Parathyroid adenoma (tissue), 2 donors: ENCODE results near the gene COMMD4.
"Not testable (repeated sequence)": the region's sequence is repeated elsewhere in the genome, so short reads cannot be mapped to it uniquely, and the experiment has no call there.

Source experiments
- H2AFZ ChIP-seq: fragments of 300-600 bp; sonication (generic); one replicate; pipeline ENCODE4 v1.7.0; 2017; ENCODE audit warnings: antibody characterized with exemption, mild to moderate bottlenecking
- H3K27ac ChIP-seq: fragments of 300-600 bp; sonication (generic); one replicate; pipeline ENCODE4 v1.7.0; 2017
- H3K27me3 ChIP-seq: fragments of 300-600 bp; sonication (generic); one replicate; pipeline ENCODE4 v1.7.0; 2017; ENCODE audit warnings: low read length; ENCODE audit not compliant: control insufficient read depth, insufficient read depth
- H3K36me3 ChIP-seq: fragments of 300-600 bp; sonication (generic); one replicate; pipeline ENCODE4 v1.7.0; 2017; ENCODE audit warnings: low read length; ENCODE audit not compliant: control insufficient read depth, insufficient read depth
- H3K4me1 ChIP-seq: fragments of 300-600 bp; sonication (generic); one replicate; pipeline ENCODE4 v1.7.0; 2017; ENCODE audit warnings: control low read depth
- H3K4me2 ChIP-seq: fragments of 300-600 bp; sonication (generic); one replicate; pipeline ENCODE4 v1.7.0; 2017; ENCODE audit warnings: low read length
- H3K4me3 ChIP-seq: fragments of 300-600 bp; sonication (generic); one replicate; pipeline ENCODE4 v1.7.0; 2017; ENCODE audit warnings: low read depth, low read length
- H3K79me2 ChIP-seq: fragments of 300-600 bp; sonication (generic); one replicate; pipeline ENCODE4 v1.7.0; 2017; ENCODE audit warnings: control low read depth
- H3K9ac ChIP-seq: fragments of 300-600 bp; sonication (generic); one replicate; pipeline ENCODE4 v1.7.0; 2017; ENCODE audit warnings: mild to moderate bottlenecking
- H3K9me3 ChIP-seq: fragments of 300-600 bp; sonication (generic); one replicate; pipeline ENCODE4 v1.7.0; 2017; ENCODE audit warnings: low read length; ENCODE audit not compliant: control insufficient read depth
- CTCF ChIP-seq: fragments of 300-600 bp; sonication (generic); IDR thresholded peaks from one replicate; pipeline ENCODE4 v1.7.0; 2017; ENCODE audit warnings: antibody characterized with exemption, mild to moderate bottlenecking
- donor health status: primary hyperparathyroidism.

Gene COMMD4

DNA sequence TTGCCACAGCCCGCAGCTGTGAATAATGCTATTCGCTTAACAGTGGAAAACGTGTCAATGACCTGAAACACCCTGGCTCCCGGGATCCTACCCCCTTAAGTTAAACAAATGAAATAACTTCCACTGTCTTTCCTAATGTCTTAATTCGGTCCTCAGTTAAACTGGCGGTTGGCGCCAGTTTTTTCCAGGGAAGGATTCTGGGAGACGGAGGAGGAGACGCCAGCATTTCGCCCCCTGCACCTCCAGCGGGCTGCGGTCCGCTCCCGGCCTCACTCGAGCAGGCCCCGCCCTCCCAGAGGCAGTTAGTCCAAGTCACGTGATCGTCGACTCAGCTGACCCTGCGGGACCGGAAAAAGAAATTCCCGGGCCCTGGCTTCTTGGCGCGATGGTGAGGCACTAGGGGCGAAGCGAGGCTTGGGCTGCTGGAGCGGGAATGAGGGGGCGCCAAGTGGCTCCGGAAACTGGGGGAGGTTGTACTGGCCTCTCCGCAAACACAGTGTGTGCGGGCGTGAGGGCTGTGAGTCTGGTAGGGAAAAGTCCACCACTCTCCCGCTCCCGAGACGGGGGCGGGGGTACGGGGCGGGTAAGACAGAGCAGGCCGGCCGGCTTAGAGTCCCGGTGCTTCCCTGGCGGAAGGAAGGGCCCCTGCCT, at the start of gene COMMD4:
Gene COMMD4, plus strand, starts transcription at position 359 of the 651 bp plus-strand sequence. Its CDS starts 27 bp downstream, at position 386.
- H2AFZ ChIP-seq, result peak within 1 kb of the TSS; percentile 89
- no peak for TF ChIP-seq CTCF
- no peak within 1 kb of the TSS for H3K9ac ChIP-seq
- H3K27ac ChIP-seq, result peak within 1 kb of the TSS; percentile 53
- peak within 1 kb of the TSS; percentile 77 for H3K4me3 ChIP-seq
- H3K4me2 ChIP-seq, result peak within 1 kb of the TSS; percentile 72
- H3K9me3 ChIP-seq, result no peaks in the 10 kb centered on the region
- H3K27me3 ChIP-seq, result no peaks in the 10 kb centered on the region
- no peaks in the 10 kb centered on the region for H3K79me2 ChIP-seq
- peaks cover 8% of the 10 kb centered on the region for H3K4me1 ChIP-seq
- H3K36me3 ChIP-seq, result no peaks in the 10 kb centered on the region

GRCh38 chr15:75293660-75294059, 42.2 kb upstream of the COMMD4 start:
- not testable (repeated sequence) for H3K36me3 ChIP-seq, H2AFZ ChIP-seq

DNA sequence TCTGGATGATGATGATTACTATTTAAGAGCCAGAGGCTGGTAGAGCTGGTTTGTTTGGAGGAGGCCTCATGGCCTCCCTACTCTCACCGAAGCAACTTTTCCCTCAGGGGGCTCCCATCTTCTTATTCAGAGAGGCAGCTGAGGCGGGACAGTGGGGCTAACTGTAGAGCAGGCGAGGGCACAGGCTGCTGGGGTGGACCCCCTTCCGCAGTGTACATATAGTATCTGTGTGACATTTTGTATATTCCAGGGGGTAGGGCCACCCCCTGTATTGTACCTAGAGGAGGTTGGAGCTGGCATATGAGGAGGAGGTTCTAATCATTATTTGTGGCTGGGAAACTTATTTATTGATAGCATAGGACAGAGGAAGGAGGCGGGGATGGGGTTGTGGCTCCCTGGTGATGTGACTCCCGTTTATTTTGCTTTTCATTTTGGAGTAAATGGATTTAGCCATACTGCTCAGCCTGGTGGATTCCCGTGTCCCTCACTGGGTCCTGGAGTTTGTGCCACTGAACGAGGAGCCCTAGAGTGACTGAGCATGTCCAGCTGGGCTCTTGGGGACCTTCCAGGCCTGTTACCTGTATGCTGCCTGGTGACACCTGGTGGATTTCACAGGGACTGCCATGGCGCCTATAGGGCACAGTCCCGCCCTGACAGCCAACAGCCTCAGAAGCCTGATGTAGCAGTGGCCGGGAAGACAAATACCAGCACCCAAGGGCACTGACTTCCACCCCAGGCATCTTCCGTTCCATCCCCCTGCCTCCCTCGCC, 37.1 kb upstream of the COMMD4 start:
- H3K9ac ChIP-seq, H3K27me3 ChIP-seq, H3K4me2 ChIP-seq, H3K4me3 ChIP-seq, H3K27ac ChIP-seq, H3K79me2 ChIP-seq, H2AFZ ChIP-seq, H3K4me1 ChIP-seq, H3K36me3 ChIP-seq, H3K9me3 ChIP-seq: not testable (repeated sequence)

More at GRCh38 chr15:75293660-75294059, 42.2 kb upstream of the COMMD4 start:
- not testable (repeated sequence) for H3K27ac ChIP-seq, H3K27me3 ChIP-seq, H3K4me1 ChIP-seq, H3K79me2 ChIP-seq, H3K9ac ChIP-seq, H3K9me3 ChIP-seq, H3K4me2 ChIP-seq, H3K4me3 ChIP-seq

DNA sequence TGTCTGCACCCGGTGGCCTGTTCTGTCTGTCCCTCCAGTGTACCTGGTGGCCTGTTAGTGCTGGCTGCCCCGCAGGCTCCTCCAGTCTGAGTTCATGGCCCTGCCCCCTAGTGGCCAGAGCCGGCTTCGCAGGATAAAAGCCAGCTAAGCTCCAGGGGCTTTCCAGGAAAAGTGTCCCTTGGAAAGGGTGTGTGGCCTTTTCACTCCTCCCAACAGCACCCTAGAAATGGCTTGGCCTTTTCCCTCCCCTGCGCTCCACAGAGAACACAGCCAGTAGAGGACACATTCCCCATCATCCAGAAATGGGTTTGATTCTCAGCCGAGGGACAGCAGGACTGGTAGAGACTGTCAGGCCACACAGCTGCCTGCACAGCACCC, 36.6 kb upstream of the COMMD4 start:
- not testable (repeated sequence) for H3K27me3 ChIP-seq, H3K79me2 ChIP-seq, H3K9me3 ChIP-seq, H3K36me3 ChIP-seq, H3K4me1 ChIP-seq, H2AFZ ChIP-seq, H3K4me2 ChIP-seq, H3K27ac ChIP-seq, H3K9ac ChIP-seq, H3K4me3 ChIP-seq
- TF ChIP-seq CTCF, result peak; percentile 48

DNA sequence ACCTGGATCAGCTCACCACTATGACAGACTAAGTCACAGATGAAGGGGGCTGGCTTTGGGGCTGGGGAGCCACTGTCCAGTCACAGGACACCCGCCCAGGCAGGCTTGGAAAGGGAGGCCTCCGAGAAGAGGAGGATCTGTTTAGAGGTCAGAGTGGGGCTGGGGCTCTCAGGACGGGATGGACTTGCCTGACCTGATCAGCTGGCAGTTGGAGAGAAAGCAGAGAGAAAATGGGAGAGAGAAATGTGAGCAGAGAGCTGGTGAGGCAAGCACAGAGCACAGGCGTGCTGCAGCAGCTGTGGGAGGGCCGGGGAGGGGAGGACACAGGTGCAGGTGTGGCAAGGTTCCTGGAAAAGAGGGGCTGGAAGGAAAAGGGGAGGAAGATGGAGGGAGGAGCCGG, 35.8 kb upstream of the COMMD4 start:
- H3K4me2 ChIP-seq, H2AFZ ChIP-seq, H3K79me2 ChIP-seq, H3K4me3 ChIP-seq, H3K4me1 ChIP-seq, H3K27ac ChIP-seq, H3K36me3 ChIP-seq, H3K9ac ChIP-seq, H3K9me3 ChIP-seq, H3K27me3 ChIP-seq: not testable (repeated sequence)

- Histone ChIP-seq H3K9me3 (no peaks in the 10 kb centered on the region), H3K4me2 (no peak overlapping the region), H3K4me1 (peaks cover 3% of the 10 kb centered on the region), H3K27me3 (no peaks in the 10 kb centered on the region), H3K27ac (no peak overlapping the region), H3K36me3 (no peaks in the 10 kb centered on the region), H3K9ac (no peak overlapping the region), H3K79me2 (no peaks in the 10 kb centered on the region), H2AFZ (no peak overlapping the region), H3K4me3 (no peak overlapping the region)
- no peak for TF ChIP-seq CTCF
These were observed 33.5 kb upstream of the COMMD4 start for GRCh38 chr15:75302318-75302717.

DNA sequence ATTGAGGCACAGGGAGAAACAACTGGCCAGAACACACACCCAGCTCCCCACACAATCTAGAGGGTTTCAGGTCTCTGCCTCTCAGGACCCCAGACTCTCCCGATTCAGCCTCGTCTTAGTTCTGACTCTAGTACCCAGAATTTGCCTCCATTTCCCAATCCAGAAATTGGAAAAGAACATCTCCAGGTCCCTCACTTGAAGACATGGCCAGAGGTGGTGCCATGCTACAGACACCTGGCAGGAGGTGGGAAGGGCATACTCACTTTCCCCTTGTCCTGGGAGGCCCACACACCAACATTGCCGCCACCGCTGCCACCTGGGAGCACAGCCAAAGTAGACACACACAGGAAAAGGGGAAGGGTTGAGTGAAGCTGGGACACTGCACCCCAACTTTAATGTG, 33.1 kb upstream of the COMMD4 start:
- not testable (repeated sequence) for H3K4me3 ChIP-seq, H3K79me2 ChIP-seq, H3K9me3 ChIP-seq, H3K4me2 ChIP-seq, H3K4me1 ChIP-seq, H3K27me3 ChIP-seq, H3K9ac ChIP-seq, H3K27ac ChIP-seq, H3K36me3 ChIP-seq, H2AFZ ChIP-seq
